IMR-90 (cell line): ENCODE results near the gene BCAS3. TPM values are rescaled to one million over a fixed set of nuclear protein-coding genes. Genes with fewer than 3 reads are reported as not detected.

Source experiments
- ATAC-seq: fragments of 200-7000 bp; cut with Tn5 transposase; 2 replicates; pipeline ENCODE4 v1.9.1; 2020; ENCODE audit warnings: low read depth, mild to moderate bottlenecking, moderate library complexity
- BruUV-seq: library from RNA; stranded (reverse); fragments of 400-500 nt; replicated peaks from 2 replicates; lab custom pipeline; 2021; lab: Mats Ljungman, UMichigan
- CTCF ChIA-PET: fragments of 300-600 bp; formaldehyde crosslinking; extraction: SDS; loops from one replicate; lab custom pipeline; 2021; ENCODE audit warnings: antibody characterized with exemption; lab: Yijun Ruan, JAX
- POLR2A ChIA-PET: fragments of 300-600 bp; sonication (Branson Sonifier 250); formaldehyde crosslinking; loops from one replicate; lab custom pipeline; 2022; ENCODE audit warnings: antibody characterized with exemption; ENCODE audit not compliant: unreplicated experiment; lab: Charles Lee
- DNase-seq: peaks from one replicate; pipeline ENCODE4 v3.0.0; 2013
- H2AFZ ChIP-seq: replicated peaks from 2 replicates; pipeline ENCODE3; 2013; ENCODE audit warnings: low read length, mild to moderate bottlenecking; ENCODE audit not compliant: poor library complexity
- H2AK5ac ChIP-seq: 2 replicates; pipeline ENCODE4 v1.6.1; 2013; ENCODE audit warnings: low read depth, low read length, inconsistent platforms
- H2AK9ac ChIP-seq: replicated peaks from 2 replicates; pipeline ENCODE3; 2013; ENCODE audit warnings: mild to moderate bottlenecking, low read depth, low read length, moderate library complexity; ENCODE audit not compliant: poor library complexity
- H2BK120ac ChIP-seq: 2 replicates; pipeline ENCODE4 v1.6.1; 2013; ENCODE audit warnings: low read depth, low read length, inconsistent platforms
- H2BK15ac ChIP-seq: 3 replicates; pipeline ENCODE4 v1.6.1; 2013; ENCODE audit warnings: low read depth, low read length, inconsistent platforms
- H2BK20ac ChIP-seq: 2 replicates; pipeline ENCODE4 v1.6.1; 2013; ENCODE audit warnings: low read depth, mild to moderate bottlenecking, inconsistent platforms, low read length, moderate library complexity
- H2BK5ac ChIP-seq: 2 replicates; pipeline ENCODE4 v1.6.1; 2013; ENCODE audit warnings: mild to moderate bottlenecking, low read depth, low read length, inconsistent platforms; ENCODE audit not compliant: poor library complexity, severe bottlenecking
- H3K14ac ChIP-seq: replicated peaks from 2 replicates; pipeline ENCODE4 v1.6.1; 2013; ENCODE audit warnings: low read depth, low read length, inconsistent platforms
- H3K18ac ChIP-seq: 2 replicates; pipeline ENCODE4 v1.6.1; 2013; ENCODE audit warnings: low read depth, low read length, control low read depth
- H3K23ac ChIP-seq: 2 replicates; pipeline ENCODE4 v1.6.1; 2013; ENCODE audit warnings: low read depth, low read length, inconsistent platforms
- H3K27ac ChIP-seq: 2 replicates; pipeline ENCODE4 v1.5.1; 2013; ENCODE audit warnings: mild to moderate bottlenecking, control low read depth, low read length; ENCODE audit not compliant: insufficient read depth
- H3K27me3 ChIP-seq: 2 replicates; pipeline ENCODE4 v1.6.1; 2013; ENCODE audit warnings: low read length; ENCODE audit not compliant: control insufficient read depth, insufficient read depth
- H3K36me3 ChIP-seq: 2 replicates; pipeline ENCODE4 v1.6.1; 2013; ENCODE audit warnings: low read length, mixed read lengths; ENCODE audit not compliant: control insufficient read depth, insufficient read depth
- H3K4ac ChIP-seq: 2 replicates; pipeline ENCODE4 v1.6.1; 2013; ENCODE audit warnings: low read depth, low read length, inconsistent platforms
- H3K4me1 ChIP-seq: 2 replicates; pipeline ENCODE4 v1.6.1; 2013; ENCODE audit warnings: low read length, mixed read lengths; ENCODE audit not compliant: control insufficient read depth, insufficient read depth
- H3K4me2 ChIP-seq: 2 replicates; pipeline ENCODE4 v1.6.1; 2013; ENCODE audit warnings: low read depth, mild to moderate bottlenecking, control low read depth, low read length, moderate library complexity
- H3K4me3 ChIP-seq: 2 replicates; pipeline ENCODE4 v1.5.1; 2013; ENCODE audit warnings: low read depth, mild to moderate bottlenecking, control low read depth, low read length, moderate library complexity; ENCODE audit not compliant: insufficient read depth
- H3K56ac ChIP-seq: 2 replicates; pipeline ENCODE4 v1.6.1; 2013; ENCODE audit warnings: low read length, inconsistent platforms; ENCODE audit not compliant: insufficient read depth; ENCODE audit errors: extremely low read depth
- H3K79me1 ChIP-seq, 2 experiments: 2 replicates each; pipeline ENCODE4 v1.6.1; 2013; ENCODE audit warnings: low read length in 2 of 2, inconsistent platforms in 1 of 2, low read depth in 1 of 2
- H3K9ac ChIP-seq: 2 replicates; pipeline ENCODE4 v1.6.1; 2013; ENCODE audit warnings: low read depth, low read length, control low read depth
- H3K9me1 ChIP-seq: 2 replicates; pipeline ENCODE4 v1.6.1; 2013; ENCODE audit warnings: low read length, inconsistent platforms; ENCODE audit not compliant: insufficient read depth
- H3K9me3 ChIP-seq: 2 replicates; pipeline ENCODE4 v1.6.1; 2013; ENCODE audit warnings: low read length; ENCODE audit not compliant: control insufficient read depth, insufficient read depth
- H4K20me1 ChIP-seq: 2 replicates; pipeline ENCODE4 v1.6.1; 2013; ENCODE audit warnings: low read length, inconsistent platforms; ENCODE audit not compliant: insufficient read depth
- H4K5ac ChIP-seq: 2 replicates; pipeline ENCODE4 v1.6.1; 2013; ENCODE audit warnings: mild to moderate bottlenecking, low read depth, low read length, control low read depth
- H4K8ac ChIP-seq, 2 experiments: 2 replicates each; pipeline ENCODE4 v1.6.1; 2013; ENCODE audit warnings: low read depth in 2 of 2, low read length in 2 of 2, control low read depth in 1 of 2, inconsistent platforms in 1 of 2
- H4K91ac ChIP-seq: 2 replicates; pipeline ENCODE4 v1.6.1; 2013; ENCODE audit warnings: low read depth, low read length, inconsistent platforms; ENCODE audit not compliant: insufficient read depth
- MAFK ChIP-seq: IDR thresholded peaks from 2 replicates; pipeline ENCODE4 v1.6.1; 2012; ENCODE audit warnings: low read depth, low read length, improper control_type of control experiment
- MAZ ChIP-seq: IDR thresholded peaks from 2 replicates; pipeline ENCODE4 v1.6.1; 2012; ENCODE audit warnings: low read depth, mild to moderate bottlenecking, low read length, improper control_type of control experiment, moderate library complexity, borderline replicate concordance
- WGBS, 2 experiments: methylation state at CpG; one replicate each; pipeline versions ENCODE4 v1.1.5 to v1.1.7; 2013; ENCODE audit warnings: missing lambda C conversion rate in 2 of 2; ENCODE audit not compliant: insufficient read length in 1 of 2; ENCODE audit errors: extremely low coverage in 2 of 2; 5-methylcytosine and 5-hydroxymethylcytosine counted together
- dilution Hi-C: fragments of 300-500 bp; cut with HindIII; formaldehyde crosslinking; loops from one replicate; pipeline ENCODE4 v1.14.3; 2018; ENCODE audit warnings: low sequenced_read_pairs; ENCODE audit not compliant: unreplicated experiment
- in situ Hi-C: fragments of 300-500 bp; cut with MboI; formaldehyde crosslinking; loops from 3 replicates; pipeline ENCODE4 v1.14.3; 2019; ENCODE audit warnings: low sequenced_read_pairs, inconsistent platforms, mixed read lengths
- intact Hi-C: fragments of 100-400 bp; cut with micrococcal nuclease; formaldehyde crosslinking; loops from 2 replicates; pipeline ENCODE4 v1.10.0; 2022
- polyA plus RNA-seq, 3 experiments: library from polyadenylated mRNA; depleted of rRNA; stranded (reverse); fragments of >200 nt; gene quantifications; 2 replicates each; pipeline ENCODE4 v1.2.3, GENCODE V29; 2012; ENCODE audit warnings: low replicate concordance in 1 of 3
- total RNA-seq: library from RNA; depleted of rRNA; stranded (reverse); fragments of >200 nt; gene quantifications from 2 replicates; pipeline ENCODE4 v1.2.3, GENCODE V29; 2012

The BCAS3 gene
- total and polyA plus RNA-seq, 2 of the 4 experiments (the other 2 are of a cell fraction), result 6.3 to 27.1 TPM

- H3K14ac ChIP-seq, result no peak overlapping the region
- H3K56ac ChIP-seq, result no peak overlapping the region
- ATAC-seq (no peak), DNase-seq (no peak)
- H3K4me3 ChIP-seq, result no peak overlapping the region
- H2BK15ac ChIP-seq, result peak overlapping the region; percentile 80; the same call in 2 of the 3 replicates
- no peaks in the 10 kb centered on the region for H3K9me3 ChIP-seq
- BruUV-seq, result no TSS peak
- peak overlapping the region; percentile 29; the same call in 1 of the 2 replicates for H3K23ac ChIP-seq
- TF ChIP-seq MAFK (peak; percentile 24; the same call in 1 of the 2 replicates), MAZ (no peak)
- H3K4ac ChIP-seq, result peak overlapping the region; percentile 68
- H4K20me1 ChIP-seq, result no peaks in the 10 kb centered on the region
- peaks cover 0 to 8% of the 10 kb centered on the region in 2 experiments; a peak in 2 of 4 replicates for H3K79me1 ChIP-seq
- H3K27me3 ChIP-seq, result no peaks in the 10 kb centered on the region
- peak overlapping the region; percentile 69; the same call in 1 of the 2 replicates for H3K18ac ChIP-seq
- CTCF ChIA-PET, result no interaction called here
- H3K9ac ChIP-seq, result no peak overlapping the region
- H3K4me2 ChIP-seq, result no peak overlapping the region
- peak overlapping the region in 1 of 2 experiments; percentile 6; a peak in 1 of 4 replicates for H4K8ac ChIP-seq
- no peak overlapping the region; the same call in 1 of the 2 replicates for H4K91ac ChIP-seq
- H3K9me1 ChIP-seq, result peaks cover 17% of the 10 kb centered on the region
- intact Hi-C loops (no loop called here), dilution Hi-C loops (no loop called here), in situ Hi-C loops (no loop called here)
- peaks cover 28% of the 10 kb centered on the region for H3K4me1 ChIP-seq
- peak overlapping the region; percentile 72; the same call in 1 of the 2 replicates for H2BK120ac ChIP-seq
- H2AK9ac ChIP-seq, result no peak overlapping the region
- peak overlapping the region; percentile 72; the same call in 1 of the 2 replicates for H4K5ac ChIP-seq
- no peaks in the 10 kb centered on the region for H3K36me3 ChIP-seq
- POLR2A ChIA-PET, result no interaction called here
- peak overlapping the region; percentile 24 for H2BK5ac ChIP-seq
- H2AFZ ChIP-seq, result no peak overlapping the region
- H2AK5ac ChIP-seq, result peak overlapping the region; percentile 81; the same call in 1 of the 2 replicates
- no CpG with 5 or more reads among the region's 3 CpGs for WGBS, 2 experiments
- H2BK20ac ChIP-seq, result peak overlapping the region; percentile 61; the same call in 1 of the 2 replicates
- H3K27ac ChIP-seq, result peak overlapping the region; percentile 24; the same call in 1 of the 2 replicates
Observed at GRCh38 chr17:61280851-61281250, 603.2 kb downstream of the BCAS3 start.
